ENCODE results near the gene ERP44.
"Not testable (repeated sequence)": the region's sequence is repeated elsewhere in the genome, so short reads cannot be mapped to it uniquely, and the experiment has no call there.

The ERP44 gene

GRCh38 chr9:100086097-100086635 lies 12.6 kb downstream of the ERP44 start:
- Histone ChIP-seq H3K4me2 (ENCODE audit: low read length) (no peak overlapping the region), H3K79me2 (peaks cover 13% of the 10 kb centered on the region), H3K27ac (no peak overlapping the region), H3K36me3 (ENCODE audit: control insufficient read depth, insufficient read depth, low read length) (no peaks in the 10 kb centered on the region), H3K27me3 (ENCODE audit: control insufficient read depth, insufficient read depth, low read length) (no peaks in the 10 kb centered on the region), H3K4me3 (ENCODE audit: low read depth, low read length) (no peak overlapping the region), H2AFZ (no peak overlapping the region), H3K9me3 (ENCODE audit: control insufficient read depth, low read length) (no peaks in the 10 kb centered on the region), H3K9ac (no peak overlapping the region), H3K4me1 (peaks cover 4% of the 10 kb centered on the region)
- TF ChIP-seq, protein P1, sequence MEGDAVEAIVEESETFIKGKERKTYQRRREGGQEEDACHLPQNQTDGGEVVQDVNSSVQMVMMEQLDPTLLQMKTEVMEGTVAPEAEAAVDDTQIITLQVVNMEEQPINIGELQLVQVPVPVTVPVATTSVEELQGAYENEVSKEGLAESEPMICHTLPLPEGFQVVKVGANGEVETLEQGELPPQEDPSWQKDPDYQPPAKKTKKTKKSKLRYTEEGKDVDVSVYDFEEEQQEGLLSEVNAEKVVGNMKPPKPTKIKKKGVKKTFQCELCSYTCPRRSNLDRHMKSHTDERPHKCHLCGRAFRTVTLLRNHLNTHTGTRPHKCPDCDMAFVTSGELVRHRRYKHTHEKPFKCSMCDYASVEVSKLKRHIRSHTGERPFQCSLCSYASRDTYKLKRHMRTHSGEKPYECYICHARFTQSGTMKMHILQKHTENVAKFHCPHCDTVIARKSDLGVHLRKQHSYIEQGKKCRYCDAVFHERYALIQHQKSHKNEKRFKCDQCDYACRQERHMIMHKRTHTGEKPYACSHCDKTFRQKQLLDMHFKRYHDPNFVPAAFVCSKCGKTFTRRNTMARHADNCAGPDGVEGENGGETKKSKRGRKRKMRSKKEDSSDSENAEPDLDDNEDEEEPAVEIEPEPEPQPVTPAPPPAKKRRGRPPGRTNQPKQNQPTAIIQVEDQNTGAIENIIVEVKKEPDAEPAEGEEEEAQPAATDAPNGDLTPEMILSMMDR (IDR thresholded peaks at IDR 0.05) = no peak

- Histone ChIP-seq H3K27ac (no peak overlapping the region), H3K4me2 (ENCODE audit: low read length) (no peak overlapping the region), H3K4me3 (ENCODE audit: low read depth, low read length) (no peak overlapping the region), H3K9me3 (ENCODE audit: control insufficient read depth, low read length) (no peaks in the 10 kb centered on the region), H3K4me1 (peaks cover 4% of the 10 kb centered on the region), H3K9ac (no peak overlapping the region), H2AFZ (no peak overlapping the region), H3K79me2 (peaks cover 10% of the 10 kb centered on the region), H3K27me3 (ENCODE audit: control insufficient read depth, insufficient read depth, low read length) (no peaks in the 10 kb centered on the region), H3K36me3 (ENCODE audit: control insufficient read depth, insufficient read depth, low read length) (no peaks in the 10 kb centered on the region)
- TF ChIP-seq, protein P1 (IDR thresholded peaks at IDR 0.05) = no peak
These were observed 14.1 kb downstream of the ERP44 start for GRCh38 chr9:100084734-100085133.

DNA sequence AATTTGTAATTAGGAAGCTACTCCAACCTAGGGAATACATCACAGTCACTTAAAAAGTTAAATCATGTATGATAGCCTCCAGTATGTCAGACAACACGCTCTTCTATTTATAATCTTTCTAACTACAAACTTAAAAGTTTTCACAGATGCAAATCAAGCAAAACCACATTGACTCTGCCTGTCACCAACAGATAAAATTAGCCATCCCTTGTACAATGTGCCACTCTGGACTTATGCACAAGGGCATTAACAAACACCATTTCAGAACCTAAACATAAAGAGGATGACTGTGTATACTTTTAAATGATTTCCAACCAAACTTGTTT lies 14.7 kb downstream of the ERP44 start:
- Histone ChIP-seq H3K27me3 (ENCODE audit: control insufficient read depth, insufficient read depth, low read length) (no peaks in the 10 kb centered on the region), H3K9ac (no peak overlapping the region), H2AFZ (no peak overlapping the region), H3K4me2 (ENCODE audit: low read length) (no peak overlapping the region), H3K79me2 (peaks cover 10% of the 10 kb centered on the region), H3K36me3 (ENCODE audit: control insufficient read depth, insufficient read depth, low read length) (no peaks in the 10 kb centered on the region), H3K4me1 (peaks cover 4% of the 10 kb centered on the region), H3K27ac (no peak overlapping the region), H3K4me3 (ENCODE audit: low read depth, low read length) (no peak overlapping the region), H3K9me3 (ENCODE audit: control insufficient read depth, low read length) (no peaks in the 10 kb centered on the region)
- TF ChIP-seq, protein P1 (IDR thresholded peaks at IDR 0.05) = no peak

DNA sequence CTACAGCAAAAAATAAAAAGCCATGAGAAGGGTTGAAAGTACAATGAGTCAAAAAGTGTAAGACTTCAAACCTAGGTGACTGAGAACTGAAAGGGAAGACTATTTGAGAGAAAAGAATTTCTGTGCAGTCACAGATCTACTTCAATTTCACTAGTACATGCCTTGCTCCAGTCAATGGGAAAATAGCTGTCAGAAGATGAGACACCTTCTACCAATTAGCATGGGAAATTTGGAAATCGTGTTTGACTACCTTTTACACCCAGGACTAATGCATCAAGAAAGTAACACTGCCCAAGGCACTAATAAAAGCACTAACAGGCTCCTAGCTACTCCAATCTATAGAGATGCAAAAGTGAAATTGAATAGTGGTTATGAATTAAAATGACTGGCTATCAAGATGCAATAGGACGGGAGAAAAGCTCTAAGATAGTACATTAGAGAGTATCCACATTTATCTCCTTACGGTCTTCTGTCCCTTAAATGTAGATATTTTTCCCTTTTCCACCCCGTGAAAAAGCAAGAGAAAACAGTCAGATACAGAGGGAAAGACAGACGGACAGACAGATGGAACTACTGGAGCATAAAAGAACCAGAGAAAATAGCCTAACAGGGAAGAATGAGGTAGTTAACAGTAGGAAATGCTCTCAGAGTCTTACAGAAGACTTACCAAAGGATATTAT lies 15.2 kb downstream of the ERP44 start:
- Histone ChIP-seq H3K27me3 (ENCODE audit: control insufficient read depth, insufficient read depth, low read length) (no peaks in the 10 kb centered on the region), H3K9ac (no peak overlapping the region), H3K4me2 (ENCODE audit: low read length) (no peak overlapping the region), H3K4me3 (ENCODE audit: low read depth, low read length) (no peak overlapping the region), H3K4me1 (peaks cover 4% of the 10 kb centered on the region), H3K27ac (no peak overlapping the region), H3K9me3 (ENCODE audit: control insufficient read depth, low read length) (no peaks in the 10 kb centered on the region), H3K36me3 (ENCODE audit: control insufficient read depth, insufficient read depth, low read length) (no peaks in the 10 kb centered on the region), H3K79me2 (peaks cover 9% of the 10 kb centered on the region), H2AFZ (no peak overlapping the region)
- TF ChIP-seq, protein P1 (IDR thresholded peaks at IDR 0.05) = no peak

- H3K4me3 ChIP-seq (ENCODE audit: low read depth, low read length) = no peak overlapping the region
- TF ChIP-seq, protein P1 (IDR thresholded peaks at IDR 0.05) = no peak
- peaks cover 5% of the 10 kb centered on the region for H3K79me2 ChIP-seq
- H3K9ac ChIP-seq = no peak overlapping the region
- no peak overlapping the region for H2AFZ ChIP-seq
- H3K27me3 ChIP-seq (ENCODE audit: control insufficient read depth, insufficient read depth, low read length) = no peaks in the 10 kb centered on the region
- no peak overlapping the region for H3K27ac ChIP-seq
- H3K4me1 ChIP-seq = peaks cover 4% of the 10 kb centered on the region
- no peaks in the 10 kb centered on the region for H3K9me3 ChIP-seq (ENCODE audit: control insufficient read depth, low read length)
- no peaks in the 10 kb centered on the region for H3K36me3 ChIP-seq (ENCODE audit: control insufficient read depth, insufficient read depth, low read length)
- H3K4me2 ChIP-seq (ENCODE audit: low read length) = no peak overlapping the region
These were observed 16.0 kb downstream of the ERP44 start for GRCh38 chr9:100082782-100083181.

DNA sequence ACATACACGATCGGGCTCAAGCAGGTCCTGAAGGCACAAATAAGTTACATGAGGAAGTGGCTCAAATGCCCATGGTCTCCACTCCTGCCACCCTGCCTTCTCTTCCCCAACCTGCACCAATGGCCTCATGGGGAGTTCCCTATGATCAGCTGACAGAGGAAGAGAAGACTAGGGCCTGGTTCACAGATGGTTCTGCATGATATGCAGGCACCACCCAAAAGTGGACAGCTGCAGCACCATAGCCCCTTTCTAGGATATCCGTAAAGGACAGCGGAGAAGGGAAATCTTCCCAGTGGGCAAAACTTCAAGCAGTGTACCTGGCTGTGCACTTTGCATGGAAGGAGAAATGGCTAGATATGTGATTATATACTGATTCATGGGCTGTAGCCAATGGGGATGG lies 22.5 kb downstream of the ERP44 start:
- H3K9ac ChIP-seq; H3K4me2 ChIP-seq (ENCODE audit: low read length); H3K27ac ChIP-seq; H3K4me3 ChIP-seq (ENCODE audit: low read depth, low read length); H3K9me3 ChIP-seq (ENCODE audit: control insufficient read depth, low read length); H3K4me1 ChIP-seq; H2AFZ ChIP-seq; H3K36me3 ChIP-seq (ENCODE audit: control insufficient read depth, insufficient read depth, low read length); H3K27me3 ChIP-seq (ENCODE audit: control insufficient read depth, insufficient read depth, low read length): not testable (repeated sequence)
- peaks cover 28% of the 10 kb centered on the region for H3K79me2 ChIP-seq
